ENCODE measurements around the gene PACS1.

The PACS1 gene

DNA sequence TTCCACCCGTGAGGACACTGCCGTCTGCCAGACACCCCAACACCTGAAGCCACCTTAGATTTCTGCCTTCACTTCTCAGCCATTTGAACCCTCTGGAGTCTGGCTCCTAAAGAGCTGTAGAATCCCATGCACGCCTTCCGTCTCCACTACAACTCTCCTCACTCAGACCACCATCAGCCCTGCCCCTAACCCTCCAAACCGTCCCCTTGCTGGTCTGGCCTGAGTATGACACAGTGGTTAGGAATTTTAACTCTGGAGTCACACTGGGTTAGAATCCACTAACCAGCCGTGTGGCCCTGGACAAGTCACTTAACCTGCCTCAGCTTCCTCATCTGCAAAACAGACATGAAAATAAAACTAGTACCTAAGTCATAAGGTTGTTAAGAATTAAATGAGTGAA is 210.9 kb downstream of the PACS1 start:
- DNase-seq, result no peak

DNA sequence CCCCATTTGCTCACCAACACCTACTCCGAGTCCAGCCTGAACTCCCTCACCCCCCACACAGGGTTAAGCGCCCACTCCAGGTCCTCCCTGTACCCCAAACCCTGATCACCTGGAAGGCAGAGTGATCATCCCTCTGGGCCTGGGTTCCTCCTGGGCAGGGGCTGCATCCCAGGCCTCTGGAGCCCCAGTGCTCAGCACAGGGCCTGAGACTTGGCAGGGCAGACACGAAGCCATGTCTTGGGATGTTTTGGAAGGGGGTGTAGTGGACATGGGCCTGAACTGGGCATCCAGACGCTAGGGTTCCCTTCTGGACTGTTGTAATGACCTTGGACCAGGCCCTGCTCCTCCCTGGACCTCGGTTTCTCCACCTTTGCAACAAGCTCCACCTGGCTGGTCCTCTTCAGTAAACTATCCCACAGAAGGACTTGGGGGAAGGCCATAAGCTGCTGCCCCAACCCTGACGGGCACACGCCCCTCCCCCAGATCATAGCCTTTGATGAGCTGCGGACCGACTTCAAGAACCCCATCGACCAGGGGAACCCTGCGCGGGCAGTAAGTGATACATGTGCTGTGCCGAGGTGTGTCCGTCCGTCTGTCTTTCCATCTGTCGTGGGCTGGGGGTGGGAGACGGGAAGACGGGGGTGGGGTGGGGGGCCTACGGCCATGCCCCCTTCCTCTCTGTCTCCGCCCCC is 211.8 kb downstream of the PACS1 start:
- DNase-seq, result no peak

DNA sequence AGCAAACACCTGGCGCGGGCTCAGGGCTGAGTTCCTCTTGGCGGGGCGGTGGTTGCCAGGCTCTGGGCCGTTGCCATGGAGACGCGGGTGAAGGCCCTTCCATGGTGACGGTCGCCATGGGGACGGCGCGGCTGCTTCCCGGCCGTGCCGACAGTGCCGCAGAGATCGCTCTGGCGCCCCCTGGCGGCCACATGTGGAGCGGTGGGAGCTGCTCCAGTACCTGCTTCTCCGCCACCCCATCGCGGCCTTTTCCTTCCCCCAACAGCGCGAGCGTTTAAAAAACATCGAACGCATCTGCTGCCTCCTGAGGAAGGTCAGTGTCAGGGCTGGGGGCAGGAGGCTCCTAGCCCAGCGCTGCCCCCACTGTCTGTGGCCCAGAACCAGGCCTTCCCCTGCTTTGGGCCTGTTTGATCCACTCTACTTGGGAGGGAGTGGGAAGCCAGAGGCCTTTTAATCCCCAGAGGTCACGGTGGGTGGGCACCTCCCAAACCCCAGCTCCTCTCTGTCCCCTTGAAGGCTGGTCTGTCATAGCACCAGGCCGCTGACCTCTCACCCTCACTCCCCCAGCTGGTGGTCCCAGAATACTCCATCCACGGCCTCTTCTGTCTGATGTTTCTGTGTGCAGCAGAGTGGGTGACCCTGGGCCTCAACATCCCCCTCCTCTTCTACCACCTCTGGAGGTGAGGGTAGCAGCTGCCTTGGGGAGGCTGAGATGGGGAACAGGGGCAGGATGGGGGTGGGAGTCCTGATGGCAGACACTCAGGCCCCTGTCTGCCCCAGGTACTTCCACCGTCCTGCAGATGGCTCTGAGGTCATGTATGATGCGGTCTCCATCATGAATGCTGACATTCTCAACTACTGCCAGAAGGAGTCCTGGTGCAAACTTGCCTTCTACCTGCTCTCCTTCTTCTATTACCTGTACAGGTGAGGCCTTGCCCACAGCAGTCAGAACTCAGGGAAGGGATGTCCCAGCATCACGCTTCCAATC is 212.7 kb downstream of the PACS1 start:
- peak; percentile 98 for DNase-seq

GRCh38 chr11:66283461-66284105 is 213.5 kb downstream of the PACS1 start:
- DNase-seq, result no peak

DNA sequence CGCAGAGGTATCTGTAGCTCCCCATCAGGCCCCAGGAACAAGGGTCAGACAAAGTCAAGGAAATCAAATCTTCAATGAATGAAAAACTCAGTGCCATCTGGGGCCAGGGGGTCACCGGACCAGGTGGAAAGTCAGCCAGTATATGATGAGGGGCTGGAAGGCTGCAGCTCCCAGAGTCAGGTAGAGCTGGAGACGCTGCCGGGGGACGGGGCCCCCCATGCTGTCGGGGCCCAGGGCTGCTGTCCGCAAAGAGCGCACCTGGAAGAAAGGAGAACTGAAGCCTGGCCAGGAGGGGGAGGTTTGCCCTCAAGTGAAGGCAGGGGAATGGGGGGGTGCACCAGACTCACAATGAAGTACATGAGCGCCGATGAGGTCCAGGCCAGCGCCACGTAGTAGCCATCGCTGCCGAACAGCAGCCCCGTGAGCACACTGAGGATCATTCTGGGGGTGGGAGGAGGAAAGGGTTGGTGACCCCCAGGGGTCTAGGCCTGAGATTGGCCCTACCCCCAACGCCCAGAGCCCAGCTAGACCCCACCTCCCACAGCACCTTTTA is 214.5 kb downstream of the PACS1 start:
- DNase-seq, result no peak

DNA sequence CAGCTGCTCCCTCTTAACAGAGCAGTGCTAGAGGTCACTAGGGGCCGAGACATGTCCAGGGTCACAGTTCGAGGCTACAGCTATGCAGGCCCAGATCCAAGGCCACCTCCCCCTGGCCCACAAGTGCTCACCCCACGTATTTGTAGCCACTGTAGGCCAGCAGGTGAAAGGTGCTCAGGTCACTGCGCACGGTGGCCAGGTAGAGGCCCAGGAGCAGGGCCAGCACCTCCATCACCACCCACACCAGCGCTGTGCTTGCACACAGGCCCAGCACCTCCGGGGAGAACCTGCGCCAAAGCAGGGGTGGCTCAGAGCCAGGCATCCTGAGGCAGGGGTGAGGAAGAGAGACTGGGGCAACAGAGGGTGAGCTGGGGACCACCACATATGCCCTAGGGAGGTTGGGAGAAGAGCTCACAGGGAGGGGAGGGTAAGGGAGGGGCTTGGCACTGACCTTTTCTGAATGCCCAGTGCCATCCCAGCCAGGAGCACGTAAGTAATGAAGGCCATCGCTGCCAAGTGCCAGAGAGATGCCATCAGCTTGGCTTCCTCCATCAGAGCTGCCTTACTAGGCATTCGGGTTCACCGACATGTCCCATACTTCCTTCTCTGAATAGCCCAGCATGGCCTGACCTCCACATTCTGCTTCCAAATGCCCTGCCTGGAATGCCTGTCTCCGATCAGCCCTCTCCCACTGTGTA is 215.3 kb downstream of the PACS1 start:
- DNase-seq, result no peak

DNA sequence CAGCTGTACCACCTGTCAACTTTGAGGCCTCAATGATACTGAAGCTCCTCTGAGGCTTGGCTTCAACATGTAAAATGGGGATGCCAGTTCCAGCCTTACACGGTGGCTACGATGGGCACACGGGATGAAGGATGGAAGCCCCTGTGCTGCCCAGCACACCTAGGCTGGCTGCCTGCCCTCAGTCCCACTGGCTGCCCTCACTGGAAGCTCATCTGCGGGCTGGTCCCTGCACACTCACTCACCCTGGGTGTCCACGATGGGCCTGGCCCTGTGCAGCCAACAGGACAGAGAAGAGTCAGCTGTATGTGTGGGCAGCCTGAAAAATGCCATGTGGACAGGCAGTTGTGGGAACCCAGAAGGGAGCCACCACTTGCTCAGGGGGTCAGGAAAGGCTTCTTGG is 216.6 kb downstream of the PACS1 start:
- DNase-seq, result no peak

- no peak for DNase-seq
Measured at GRCh38 chr11:66287211-66287888, 217.3 kb downstream of the PACS1 start.

DNA sequence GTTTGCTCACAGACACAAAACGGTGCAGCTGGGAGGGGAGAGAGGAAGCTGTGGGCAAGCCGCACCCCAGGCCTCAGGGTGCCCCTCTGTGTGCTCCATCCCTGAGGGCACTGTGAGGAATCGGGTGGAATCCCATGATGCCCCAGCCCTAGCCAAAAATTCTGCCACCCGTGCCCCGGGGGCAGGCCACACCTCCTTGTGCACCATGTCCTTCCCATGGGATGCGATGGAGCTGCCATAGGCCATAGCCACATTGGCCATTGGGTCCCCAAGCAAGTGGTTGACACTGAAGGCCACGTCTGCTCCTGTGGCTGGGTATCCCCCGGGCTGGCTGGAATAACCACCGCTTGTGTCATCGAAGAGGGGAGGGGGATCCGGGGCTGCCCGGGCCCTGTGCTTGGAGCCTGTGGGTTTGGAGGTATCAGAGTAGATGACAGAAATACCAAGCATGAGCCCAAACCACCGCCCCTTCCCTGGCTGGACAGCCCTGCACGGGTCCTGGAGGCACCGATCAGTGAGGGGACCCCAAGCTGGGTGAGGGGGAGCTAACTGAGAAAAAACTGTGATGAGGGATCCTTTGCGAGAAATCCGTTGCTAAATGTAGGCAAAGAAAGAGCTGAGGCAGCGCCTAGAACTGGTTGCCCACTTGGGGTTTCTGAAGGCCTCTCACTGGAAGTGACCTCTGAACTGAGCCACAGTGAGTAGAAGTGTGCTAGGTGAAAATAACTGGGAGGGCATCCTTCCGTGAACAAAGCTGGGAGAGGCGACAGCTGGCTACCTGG is 218.0 kb downstream of the PACS1 start:
- DNase-seq, result no peak

DNA sequence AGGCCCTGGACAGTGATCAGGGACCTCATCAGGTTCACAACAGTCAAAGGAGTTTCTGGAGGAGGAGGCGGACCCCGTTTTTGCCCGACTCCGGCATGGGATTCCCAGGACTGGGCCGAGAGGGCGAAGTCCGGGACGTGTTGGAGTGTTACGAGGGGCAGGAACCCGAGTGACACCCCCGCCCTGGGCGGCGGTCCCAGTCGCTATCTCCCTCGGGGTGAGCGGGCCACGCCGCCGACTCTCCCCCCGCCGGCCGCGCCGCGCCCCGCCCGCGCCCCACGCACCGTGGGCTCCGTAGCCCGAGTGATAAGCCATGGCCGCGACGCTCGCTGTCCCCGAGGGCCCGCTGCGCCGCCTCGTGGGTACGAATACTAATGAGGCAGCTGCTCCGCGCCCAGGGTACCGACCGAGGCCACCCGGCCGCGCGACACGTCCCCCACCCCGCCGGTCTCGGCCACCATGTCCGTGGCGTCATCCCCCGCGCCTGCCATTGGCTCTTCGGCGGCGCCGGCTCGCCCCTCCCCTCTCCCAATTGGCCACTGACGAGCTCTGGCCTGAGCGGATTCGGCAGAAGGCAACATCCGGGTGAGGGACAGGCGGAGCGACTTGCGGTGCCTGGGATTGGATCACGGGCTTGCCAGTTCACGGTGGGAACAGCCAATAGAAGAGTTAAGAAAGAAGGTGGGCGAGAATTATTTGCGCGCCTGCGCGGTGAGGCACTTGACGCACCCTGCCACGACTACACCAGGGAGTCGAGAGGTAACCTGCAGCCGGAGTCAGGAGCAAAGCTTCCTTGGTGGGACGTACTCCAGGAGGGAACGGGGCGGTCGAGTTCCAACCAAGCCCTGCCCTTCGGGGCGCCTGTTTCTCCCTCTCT is 218.8 kb downstream of the PACS1 start, which contains the start of gene YIF1A:
TSS of gene YIF1A (minus strand) at position 473 of the 877 bp plus-strand sequence. CDS start at position 315, 158 bp downstream.
- peak; percentile 99 for DNase-seq

DNA sequence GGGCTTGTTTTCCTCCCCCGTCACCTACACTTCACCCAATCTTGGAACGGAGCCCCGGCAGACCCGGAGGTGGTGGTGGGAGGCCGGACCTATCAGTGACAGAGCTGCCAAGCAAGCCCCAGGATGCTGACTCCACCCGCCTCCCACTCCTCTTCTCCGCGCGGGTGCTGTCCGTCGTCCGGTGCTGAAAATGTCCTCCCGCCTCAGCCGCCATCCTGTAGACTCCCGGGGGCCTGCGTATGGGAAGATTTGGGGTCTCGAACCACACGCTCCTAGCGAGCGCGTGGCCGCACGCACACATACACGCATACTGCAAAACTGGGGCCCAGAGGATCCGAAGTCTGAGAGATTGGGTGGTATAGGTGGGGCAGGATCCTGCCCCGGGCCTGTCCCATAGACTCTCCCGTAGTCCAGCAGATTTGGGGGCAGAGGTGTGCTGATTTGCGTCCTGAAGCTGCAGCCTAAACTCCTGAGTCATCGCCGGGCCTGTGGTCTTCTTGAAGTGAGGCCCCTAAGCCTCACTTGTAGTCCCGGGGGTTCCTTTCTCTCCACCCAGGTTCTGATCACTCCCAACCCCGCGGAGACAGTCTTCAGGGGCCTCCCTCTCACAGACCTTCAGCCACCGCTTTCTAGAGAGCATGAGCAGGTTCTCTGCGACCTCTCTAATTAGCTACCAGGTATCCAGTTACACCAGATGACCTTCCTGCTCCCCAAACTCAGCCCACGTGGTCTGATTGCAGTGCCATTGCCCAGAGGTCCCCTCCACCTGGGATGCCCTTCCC is 219.7 kb downstream of the PACS1 start:
- DNase-seq, result no peak

GRCh38 chr11:66290330-66290621 is 220.2 kb downstream of the PACS1 start:
- no peak for DNase-seq

GRCh38 chr11:66291303-66291705 is 221.2 kb downstream of the PACS1 start:
- DNase-seq, result no peak

- peak; percentile 24 for DNase-seq
Measured at GRCh38 chr11:66291706-66292542, 221.9 kb downstream of the PACS1 start, which contains the start of gene TMEM151A. Gene TMEM151A, plus strand, starts transcription at chr11:66291894. Its CDS starts 120 bp downstream, at chr11:66292014.

GRCh38 chr11:66292543-66293332 is 222.7 kb downstream of the PACS1 start:
- DNase-seq, result no peak

GRCh38 chr11:66293352-66293751 is 223.3 kb downstream of the PACS1 start:
- DNase-seq, result no peak
